CD4-positive, alpha-beta memory T cell (primary cell): Measurements from ENCODE around the gene USP13. TPM values are rescaled to one million over a fixed set of nuclear protein-coding genes. Genes with fewer than 3 reads are reported as not detected.

Experiments
- CTCF ChIA-PET: fragments of 350-600 bp; sonication (Branson Sonifier 250); formaldehyde crosslinking; loops from one replicate; lab custom pipeline; 2021; ENCODE audit warnings: inconsistent platforms; ENCODE audit not compliant: partially characterized antibody; lab: Charles Lee
- POLR2A ChIA-PET: fragments of 350-600 bp; sonication (Branson Sonifier 250); formaldehyde crosslinking; loops from one replicate; lab custom pipeline; 2021; ENCODE audit not compliant: partially characterized antibody; lab: Charles Lee
- DNase-seq, 5 donors: peaks; one replicate each; pipeline versions ENCODE4 v3.0.0 to v3.0.0-alpha.2; 2020 to 2022; ENCODE audit warnings: mixed read lengths in 1 of 5
- H3K27ac ChIP-seq: one replicate; pipeline ENCODE4 v1.7.0; 2013; ENCODE audit warnings: low read depth, low read length
- H3K27me3 ChIP-seq: 2 replicates; pipeline ENCODE4 v1.7.0; 2013; ENCODE audit warnings: mild to moderate bottlenecking, low read length, moderate library complexity; ENCODE audit not compliant: insufficient read depth
- H3K36me3 ChIP-seq: 2 replicates; pipeline ENCODE4 v1.7.0; 2013; ENCODE audit warnings: mild to moderate bottlenecking, low read length, moderate library complexity; ENCODE audit not compliant: insufficient read depth
- H3K4me1 ChIP-seq: 2 replicates; pipeline ENCODE4 v1.7.0; 2013; ENCODE audit warnings: mild to moderate bottlenecking, low read length, moderate library complexity; ENCODE audit not compliant: insufficient read depth
- H3K4me3 ChIP-seq, 2 donors: one replicate each; pipeline ENCODE4 v1.7.0; 2013; ENCODE audit warnings: low read length in 2 of 2, mild to moderate bottlenecking in 1 of 2
- H3K9me3 ChIP-seq, 2 donors: one replicate each; pipeline ENCODE4 v1.7.0; 2013; ENCODE audit warnings: low read length in 2 of 2, control low read depth in 1 of 2; ENCODE audit not compliant: control insufficient read depth in 1 of 2
- H3K27ac Mint-ChIP-seq, 7 donors: one replicate each; pipeline ENCODE4 v1.8.0; 2020 to 2021; ENCODE audit warnings: mixed read lengths in 7 of 7, mild to moderate bottlenecking in 6 of 7, inconsistent platforms in 3 of 7, moderate library complexity in 3 of 7
- H3K27me3 Mint-ChIP-seq, 2 donors: one replicate each; pipeline ENCODE4 v1.8.0; 2020 to 2021; ENCODE audit warnings: mixed read lengths in 2 of 2
- H3K36me3 Mint-ChIP-seq, 2 donors: one replicate each; pipeline ENCODE4 v1.8.0; 2020 to 2021; ENCODE audit warnings: mixed read lengths in 2 of 2, inconsistent platforms in 1 of 2, mild to moderate bottlenecking in 1 of 2
- H3K4me1 Mint-ChIP-seq, 4 donors: one replicate each; pipeline ENCODE4 v1.8.0; 2020 to 2021; ENCODE audit warnings: mixed read lengths in 4 of 4, mild to moderate bottlenecking in 1 of 4
- H3K4me3 Mint-ChIP-seq, 8 donors: one replicate each; pipeline ENCODE4 v1.8.0; 2020 to 2021; ENCODE audit warnings: mixed read lengths in 8 of 8, mild to moderate bottlenecking in 7 of 8, moderate library complexity in 6 of 8, inconsistent platforms in 3 of 8
- H3K9me3 Mint-ChIP-seq, 8 donors: one replicate each; pipeline ENCODE4 v1.8.0; 2020 to 2021; ENCODE audit warnings: mixed read lengths in 8 of 8, mild to moderate bottlenecking in 5 of 8, inconsistent platforms in 3 of 8, moderate library complexity in 1 of 8
- intact Hi-C: fragments of 100-400 bp; cut with micrococcal nuclease; formaldehyde crosslinking; loops from one replicate; pipeline ENCODE4 v1.15.1; 2023
- polyA plus RNA-seq, 2 donors: library from polyadenylated mRNA; unstranded; fragments of 300-500 nt; fragmentation: Illumina TruSeq; gene quantifications; one replicate each; pipeline ENCODE4 v1.2.3, GENCODE V29; 2021
- total RNA-seq, 2 experiments: library from RNA; stranded (reverse); gene quantifications; one replicate each; pipeline ENCODE4 v1.2.3, GENCODE V29; 2021

USP13 gene
- total and polyA plus RNA-seq, 4 experiments from 2014 or later, result 5.3 to 11.6 (median 9.6) TPM

DNA sequence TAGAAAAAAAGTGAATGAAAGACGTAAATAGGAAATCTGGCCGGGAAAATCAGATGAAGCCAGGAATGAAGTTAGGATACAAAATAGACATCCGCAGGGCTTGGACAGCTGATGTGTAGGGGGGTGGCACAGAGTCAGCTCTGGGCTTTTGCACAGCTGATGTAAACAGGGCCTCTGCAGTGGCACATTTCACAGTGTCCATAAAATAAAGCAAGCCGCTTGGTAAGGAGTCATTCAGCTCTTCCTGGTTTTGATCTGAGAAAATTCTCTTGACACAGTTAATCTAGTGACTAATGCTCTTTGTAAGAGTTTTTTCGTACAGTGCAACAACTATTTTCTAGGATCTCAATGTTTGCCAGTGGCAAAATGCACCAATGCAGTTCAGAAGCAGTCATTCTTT is 153.3 kb downstream of the USP13 start:
- Mint-ChIP-seq H3K4me1 (peaks cover 0 to 2% (median under 1%) of the 10 kb centered on the region in 4 donors), H3K4me3 (no peak overlapping the region), H3K9me3 (no peaks in the 10 kb centered on the region), H3K27ac (peak overlapping the region in 1 of 7 donors; percentile 35), H3K36me3 (no peaks in the 10 kb centered on the region), H3K27me3 (peaks cover 1 to 11% of the 10 kb centered on the region in 2 donors)
- ChIA-PET CTCF (no interaction called here), POLR2A (no interaction called here)
- Histone ChIP-seq H3K9me3 (no peaks in the 10 kb centered on the region), H3K36me3 (no peaks in the 10 kb centered on the region), H3K27me3 (no peaks in the 10 kb centered on the region), H3K4me3 (no peak overlapping the region), H3K27ac (no peak overlapping the region), H3K4me1 (no peaks in the 10 kb centered on the region)
- DNase-seq, result no peak
- intact Hi-C loops, result no loop called here

DNA sequence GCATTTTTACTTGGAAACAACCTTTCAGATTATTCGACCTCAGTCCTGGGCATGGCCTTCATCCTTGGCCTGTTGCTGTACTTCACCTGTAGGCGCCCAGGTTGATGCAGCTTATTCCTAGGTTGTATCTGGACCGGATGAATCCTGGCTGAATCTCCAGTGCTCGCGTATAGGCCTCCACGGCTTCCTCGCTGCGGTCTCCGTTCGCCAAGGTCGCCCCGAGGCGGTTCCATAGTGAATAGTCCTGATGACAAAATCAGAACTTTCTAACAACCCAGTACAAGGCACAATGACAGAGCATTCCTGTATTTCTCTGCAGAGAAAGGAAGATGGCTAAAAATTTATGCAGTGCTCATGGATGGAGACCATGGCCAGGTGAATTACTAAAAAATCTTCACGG is 154.7 kb downstream of the USP13 start:
- H3K4me1 Mint-ChIP-seq, result peaks cover 4 to 7% (median 6%) of the 10 kb centered on the region in 4 donors

DNA sequence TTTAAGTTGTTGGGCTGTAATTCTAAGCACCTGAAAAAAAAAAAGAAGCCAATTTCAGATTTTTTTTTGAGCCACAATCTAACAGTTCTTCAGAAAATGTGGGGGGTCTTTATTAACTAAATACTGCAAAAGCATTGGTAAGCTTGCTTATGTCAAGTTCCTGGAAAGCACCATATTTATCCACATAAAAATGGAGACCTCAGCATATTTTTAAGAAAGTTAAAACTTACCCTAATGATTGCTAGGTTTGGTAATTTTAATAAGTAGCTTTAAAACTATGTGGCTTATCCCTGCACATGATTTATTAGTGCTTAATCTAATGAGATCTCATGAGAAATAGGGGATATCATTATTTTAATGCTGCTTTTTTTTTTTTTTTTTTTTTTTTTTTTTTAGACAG is 156.8 kb downstream of the USP13 start:
- CTCF ChIA-PET, result interaction anchor here (1.0 kb wide), 1 partner anchor 12 kb away, joined by 3 read pairs; no protein-coding TSS in a partner anchor
- DNase-seq, result no peak
- no peaks in the 10 kb centered on the region for H3K36me3 ChIP-seq
- H3K27me3 Mint-ChIP-seq, result peaks cover 1 to 4% of the 10 kb centered on the region in 2 donors
- H3K27ac Mint-ChIP-seq, result no peak overlapping the region
- peaks cover 4 to 7% (median 6%) of the 10 kb centered on the region in 4 donors for H3K4me1 Mint-ChIP-seq
- intact Hi-C loops, result no loop called here
- H3K27me3 ChIP-seq, result no peaks in the 10 kb centered on the region
- POLR2A ChIA-PET, result no interaction called here
- no peaks in the 10 kb centered on the region for H3K4me1 ChIP-seq
- H3K4me3 Mint-ChIP-seq, result no peak overlapping the region
- H3K9me3 ChIP-seq, result no peaks in the 10 kb centered on the region
- H3K27ac ChIP-seq, result no peak overlapping the region
- no peak overlapping the region for H3K4me3 ChIP-seq
- no peaks in the 10 kb centered on the region for H3K9me3 Mint-ChIP-seq
- H3K36me3 Mint-ChIP-seq, result no peaks in the 10 kb centered on the region

More for the DNA sequence above, 154.7 kb downstream of the USP13 start:
- ChIA-PET CTCF (no interaction called here), POLR2A (no interaction called here)
- H3K27ac ChIP-seq, result no peak overlapping the region
- no peak for DNase-seq
- no peaks in the 10 kb centered on the region for H3K27me3 ChIP-seq
- no peak overlapping the region for H3K4me3 ChIP-seq
- H3K4me1 ChIP-seq, result no peaks in the 10 kb centered on the region
- H3K36me3 Mint-ChIP-seq, result no peaks in the 10 kb centered on the region
- H3K9me3 ChIP-seq, result no peaks in the 10 kb centered on the region
- no peak overlapping the region for H3K4me3 Mint-ChIP-seq
- no peak overlapping the region for H3K27ac Mint-ChIP-seq
- no peaks in the 10 kb centered on the region for H3K36me3 ChIP-seq
- peaks cover 1 to 11% of the 10 kb centered on the region in 2 donors for H3K27me3 Mint-ChIP-seq
- no peaks in the 10 kb centered on the region for H3K9me3 Mint-ChIP-seq
- intact Hi-C loops, result no loop called here

GRCh38 chr3:179811321-179812095 is 158.7 kb downstream of the USP13 start:
- Histone ChIP-seq H3K36me3 (no peaks in the 10 kb centered on the region), H3K4me3 (no peak overlapping the region), H3K9me3 (no peaks in the 10 kb centered on the region), H3K27me3 (no peaks in the 10 kb centered on the region), H3K27ac (no peak overlapping the region), H3K4me1 (no peaks in the 10 kb centered on the region)
- Mint-ChIP-seq H3K9me3 (no peaks in the 10 kb centered on the region), H3K36me3 (no peaks in the 10 kb centered on the region), H3K4me3 (no peak overlapping the region), H3K4me1 (peaks cover 4 to 7% (median 6%) of the 10 kb centered on the region in 4 donors), H3K27ac (peak overlapping the region in 1 of 7 donors; percentile 16), H3K27me3 (no peaks in the 10 kb centered on the region)
- POLR2A ChIA-PET, result no interaction called here
- intact Hi-C loops, result no loop called here
- CTCF ChIA-PET, result interaction anchor here (1.4 to 1.5 kb wide), 2 partner anchors 9 to 52 kb away, joined by 3 read pairs; no protein-coding TSS in a partner anchor
- DNase-seq, result peak in 3 of 5 donors; percentile 1 to 20 (median 2)

DNA sequence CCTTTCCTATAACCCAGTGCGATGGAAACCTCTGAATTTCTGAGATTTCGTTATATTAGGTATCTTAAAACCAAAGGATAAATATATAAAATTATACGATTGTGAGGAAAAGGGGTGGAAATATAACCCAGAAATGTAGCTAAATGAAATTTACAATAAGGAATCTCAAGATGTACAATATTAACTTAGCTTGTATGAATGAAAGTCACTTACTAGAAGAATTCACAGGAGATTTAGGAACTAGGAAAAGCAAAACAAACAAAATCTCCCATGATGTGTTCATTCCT is 159.2 kb downstream of the USP13 start:
- peaks cover 4 to 7% (median 6%) of the 10 kb centered on the region in 4 donors for H3K4me1 Mint-ChIP-seq
- H3K9me3 ChIP-seq, result no peaks in the 10 kb centered on the region
- no peak overlapping the region for H3K4me3 ChIP-seq
- CTCF ChIA-PET, result interaction anchor here (1.4 to 1.5 kb wide), 2 partner anchors 8 to 53 kb away, joined by 3 read pairs; no protein-coding TSS in a partner anchor
- no peaks in the 10 kb centered on the region for H3K9me3 Mint-ChIP-seq
- no peak overlapping the region for H3K27ac Mint-ChIP-seq
- no peaks in the 10 kb centered on the region for H3K27me3 Mint-ChIP-seq
- H3K27me3 ChIP-seq, result no peaks in the 10 kb centered on the region
- POLR2A ChIA-PET, result no interaction called here
- intact Hi-C loops, result no loop called here
- no peak overlapping the region for H3K27ac ChIP-seq
- no peak overlapping the region for H3K4me3 Mint-ChIP-seq
- H3K36me3 ChIP-seq, result no peaks in the 10 kb centered on the region
- no peaks in the 10 kb centered on the region for H3K4me1 ChIP-seq
- H3K36me3 Mint-ChIP-seq, result no peaks in the 10 kb centered on the region
- DNase-seq, result no peak

- Mint-ChIP-seq H3K27me3 (peaks cover 6 to 11% of the 10 kb centered on the region in 2 donors), H3K9me3 (no peaks in the 10 kb centered on the region), H3K4me1 (no peaks in the 10 kb centered on the region), H3K4me3 (no peak overlapping the region), H3K27ac (no peak overlapping the region), H3K36me3 (no peaks in the 10 kb centered on the region)
- Histone ChIP-seq H3K9me3 (no peaks in the 10 kb centered on the region), H3K4me3 (no peak overlapping the region), H3K36me3 (no peaks in the 10 kb centered on the region), H3K4me1 (no peaks in the 10 kb centered on the region), H3K27ac (no peak overlapping the region), H3K27me3 (no peaks in the 10 kb centered on the region)
- no peak for DNase-seq
- intact Hi-C loops, result no loop called here
- CTCF ChIA-PET, result interaction anchor here (0.8 kb wide), 1 partner anchor 15 kb away, joined by 3 read pairs; no protein-coding TSS in a partner anchor
- POLR2A ChIA-PET, result no interaction called here
Observed at GRCh38 chr3:179819379-179819778, 166.5 kb downstream of the USP13 start.

- H3K36me3 ChIP-seq, result no peaks in the 10 kb centered on the region
- no peaks in the 10 kb centered on the region for H3K27me3 ChIP-seq
- H3K4me3 ChIP-seq, result no peak overlapping the region
- no peaks in the 10 kb centered on the region for H3K9me3 ChIP-seq
- no peaks in the 10 kb centered on the region for H3K4me1 ChIP-seq
- intact Hi-C loops, result no loop called here
- no peak overlapping the region for H3K27ac Mint-ChIP-seq
- no peak overlapping the region for H3K27ac ChIP-seq
- H3K9me3 Mint-ChIP-seq, result no peaks in the 10 kb centered on the region
- peaks cover 0 to 2% (median 0%) of the 10 kb centered on the region in 4 donors for H3K4me1 Mint-ChIP-seq
- CTCF ChIA-PET, result interaction anchor here (1.2 kb wide), 1 partner anchor 173 kb away, joined by 4 read pairs; no protein-coding TSS in a partner anchor
- POLR2A ChIA-PET, result no interaction called here
- H3K36me3 Mint-ChIP-seq, result no peaks in the 10 kb centered on the region
- no peak for DNase-seq
- H3K4me3 Mint-ChIP-seq, result no peak overlapping the region
- H3K27me3 Mint-ChIP-seq, result peaks cover 8 to 11% of the 10 kb centered on the region in 2 donors
Observed at GRCh38 chr3:179822296-179822695, 169.5 kb downstream of the USP13 start.
